Airway epithelial cell (primary cell): ENCODE data around the gene SFT2D3. TPM values are rescaled to one million over a fixed set of nuclear protein-coding genes. Genes with fewer than 3 reads are reported as not detected.

ENCODE experiments used
- total RNA-seq: library from RNA; depleted of rRNA; stranded (reverse); fragments of >200 nt; gene quantifications from 2 replicates; pipeline ENCODE4 v1.2.3, GENCODE V29; 2015

The SFT2D3 gene
- total RNA-seq: 4.9 and 7.9 TPM in 2 replicates

GRCh38 chr2:127701193-127701650, at the start of gene SFT2D3:
Gene SFT2D3, plus strand, starts transcription at chr2:127701497. Its CDS starts 32 bp downstream, at chr2:127701529.

GRCh38 chr2:127675331-127676261, 25.7 kb upstream of the SFT2D3 start, which contains the start of gene LIMS2:
Gene LIMS2, minus strand, starts transcription at chr2:127675530. Its CDS starts 506 bp downstream, at chr2:127675024.

Other genes with a start within 250 kb of the SFT2D3 start
- gene IWS1, start 175.0 kb upstream of the SFT2D3 start, total RNA-seq: 32.7 and 39.2 TPM in 2 replicates
- gene MYO7B, start 165.8 kb upstream of the SFT2D3 start, total RNA-seq: not detected in 2 replicates
- not detected in 2 replicates for gene GPR17, start 55.3 kb upstream of the SFT2D3 start, total RNA-seq
- not detected in 2 replicates for gene LIMS2, start 26.0 kb upstream of the SFT2D3 start, total RNA-seq
- gene WDR33, start 109.7 kb downstream of the SFT2D3 start, total RNA-seq: 13.1 and 19.2 TPM in 2 replicates
- 10.5 and 16.3 TPM in 2 replicates for gene POLR2D, start 156.7 kb downstream of the SFT2D3 start, total RNA-seq
- 9.2 and 13.8 TPM in 2 replicates for gene AMMECR1L, start 184.5 kb downstream of the SFT2D3 start, total RNA-seq